Activated T-helper 1 cell treated with anti-CD3 and anti-CD28 coated beads, Interleukin-12 subunit alpha, Interleukin-12 subunit beta, Interleukin-2, Interleukin-4 antibody, amounts not matched to agents 30 ng/mL and 10 ng/mL and 1 ng/mL, durations not matched to agents 14 hours and 24 hours and 36 hours (primary cell): ENCODE data around the gene TAPBPL. TPM values are rescaled to one million over a fixed set of nuclear protein-coding genes. Genes with fewer than 3 reads are reported as not detected.
"Not testable (repeated sequence)": the region's sequence is repeated elsewhere in the genome, so short reads cannot be mapped to it uniquely, and the experiment has no call there.

ENCODE experiments used
- DNase-seq: peaks from one replicate; pipeline ENCODE4 v3.0.0; 2021; ENCODE audit warnings: low spot score
- H3K27ac Mint-ChIP-seq: one replicate; pipeline ENCODE4 v1.8.0; 2021; ENCODE audit warnings: mild to moderate bottlenecking, mixed read lengths
- H3K27me3 Mint-ChIP-seq: one replicate; pipeline ENCODE4 v1.8.0; 2022; ENCODE audit warnings: mild to moderate bottlenecking, moderate library complexity, mixed read lengths; ENCODE audit not compliant: insufficient read depth
- H3K36me3 Mint-ChIP-seq: one replicate; pipeline ENCODE4 v1.8.0; 2021; ENCODE audit warnings: low read depth, mixed read lengths
- H3K4me1 Mint-ChIP-seq: one replicate; pipeline ENCODE4 v1.8.0; 2021; ENCODE audit warnings: low read depth, mixed read lengths
- H3K4me3 Mint-ChIP-seq: one replicate; pipeline ENCODE4 v1.8.0; 2021; ENCODE audit warnings: mild to moderate bottlenecking, moderate library complexity, mixed read lengths
- H3K9me3 Mint-ChIP-seq: one replicate; pipeline ENCODE4 v1.8.0; 2021; ENCODE audit warnings: mixed read lengths
- intact Hi-C: fragments of 100-400 bp; cut with micrococcal nuclease; formaldehyde crosslinking; loops from one replicate; pipeline ENCODE4 v1.15.1; 2024
- total RNA-seq: library from RNA; stranded (reverse); gene quantifications from 2 replicates; pipeline ENCODE4 v1.2.3, GENCODE V29; 2022

TAPBPL gene
- total RNA-seq, 1 donor from 2014 or later, result 34.1 TPM

GRCh38 chr12:6490673-6491072 lies 38.8 kb downstream of the TAPBPL start:
- not testable (repeated sequence) for H3K27ac Mint-ChIP-seq, H3K4me3 Mint-ChIP-seq, H3K9me3 Mint-ChIP-seq, DNase-seq, H3K27me3 Mint-ChIP-seq
- Mint-ChIP-seq H3K36me3 (peaks cover 16% of the 10 kb centered on the region), H3K4me1 (peaks cover 26% of the 10 kb centered on the region)
- intact Hi-C loops, result loop anchor here (5.0 to 10.0 kb wide), 5 partner anchors 38 to 642 kb away; partner anchors contain the start of genes CLSTN3, SPSB2 and TAPBPL

DNA sequence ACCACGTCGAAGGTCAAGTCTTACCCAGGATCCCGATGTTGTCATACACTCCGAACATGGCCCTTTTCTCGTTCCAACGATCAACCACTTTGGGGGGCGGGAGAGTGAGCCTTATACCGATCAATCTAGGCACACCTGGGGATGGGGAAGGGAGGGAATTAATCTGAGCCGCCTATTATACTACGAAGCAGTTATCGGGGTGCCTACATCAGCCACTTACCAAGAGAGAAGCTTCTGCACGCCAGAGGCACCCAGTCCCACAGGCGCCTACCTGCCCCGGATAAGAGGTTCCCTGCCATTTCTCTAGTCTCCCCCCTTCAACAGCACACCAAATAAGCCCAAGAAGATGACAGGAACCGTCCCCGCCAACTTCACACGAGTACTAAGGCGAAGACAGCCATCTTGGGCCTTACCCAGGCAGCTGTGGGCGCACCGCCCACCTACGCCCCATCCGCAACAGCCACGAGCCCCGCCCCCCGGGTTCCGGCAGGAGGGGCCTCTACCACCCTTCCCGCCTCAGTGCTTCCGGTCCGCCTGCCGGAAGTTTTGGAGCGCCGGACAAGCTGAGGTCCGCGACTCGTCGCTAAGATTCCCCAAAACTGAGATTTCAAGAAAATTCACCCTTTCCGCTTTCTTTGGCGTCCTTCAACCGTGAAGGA lies 41.1 kb downstream of the TAPBPL start, which contains the start of gene MRPL51:
Gene MRPL51 (minus strand): TSS at position 425 of the 659 bp plus-strand sequence. CDS start 126 bp downstream, at position 299.
- peaks cover 20% of the 10 kb centered on the region for H3K36me3 Mint-ChIP-seq
- H3K27me3 Mint-ChIP-seq, result peaks cover 3% of the 10 kb centered on the region
- peak within 1 kb of the TSS; percentile 97 for H3K4me3 Mint-ChIP-seq
- intact Hi-C loops, result loop anchor here (1.0 to 10.0 kb wide), 13 partner anchors 23 to 639 kb away; partner anchors contain the start of genes CDCA3, CHD4, CLSTN3 and COPS7A
- H3K4me1 Mint-ChIP-seq, result peaks cover 33% of the 10 kb centered on the region
- peak; percentile 93 for DNase-seq
- no peaks in the 10 kb centered on the region for H3K9me3 Mint-ChIP-seq
- H3K27ac Mint-ChIP-seq, result peak within 1 kb of the TSS; percentile 97

GRCh38 chr12:6493497-6494257 lies 41.8 kb downstream of the TAPBPL start, which contains the start of gene NCAPD2:
NCAPD2 (plus strand) TSS chr12:6494102; CDS start chr12:6495099, 997 bp downstream.
- Mint-ChIP-seq H3K9me3 (no peaks in the 10 kb centered on the region), H3K4me1 (peaks cover 33% of the 10 kb centered on the region), H3K36me3 (peaks cover 23% of the 10 kb centered on the region), H3K4me3 (peak within 1 kb of the TSS; percentile 97), H3K27ac (peak within 1 kb of the TSS; percentile 97), H3K27me3 (peaks cover 3% of the 10 kb centered on the region)
- intact Hi-C loops, result loop anchor here (1.0 to 10.0 kb wide), 18 partner anchors 23 to 639 kb away; partner anchors contain the start of genes CDCA3, CHD4, CLSTN3 and COPS7A
- DNase-seq, result peak; percentile 96

GRCh38 chr12:6494258-6494743 lies 42.5 kb downstream of the TAPBPL start:
- DNase-seq, result peak; percentile 1
- intact Hi-C loops, result loop anchor here (1.0 to 10.0 kb wide), 10 partner anchors 42 to 638 kb away; partner anchors contain the start of genes CLSTN3, ING4, MLF2 and SPSB2
- Mint-ChIP-seq H3K27ac (peak overlapping the region; percentile 97), H3K9me3 (no peaks in the 10 kb centered on the region), H3K36me3 (peaks cover 27% of the 10 kb centered on the region), H3K27me3 (peaks cover 3% of the 10 kb centered on the region), H3K4me3 (peak overlapping the region; percentile 97), H3K4me1 (peaks cover 33% of the 10 kb centered on the region)

DNA sequence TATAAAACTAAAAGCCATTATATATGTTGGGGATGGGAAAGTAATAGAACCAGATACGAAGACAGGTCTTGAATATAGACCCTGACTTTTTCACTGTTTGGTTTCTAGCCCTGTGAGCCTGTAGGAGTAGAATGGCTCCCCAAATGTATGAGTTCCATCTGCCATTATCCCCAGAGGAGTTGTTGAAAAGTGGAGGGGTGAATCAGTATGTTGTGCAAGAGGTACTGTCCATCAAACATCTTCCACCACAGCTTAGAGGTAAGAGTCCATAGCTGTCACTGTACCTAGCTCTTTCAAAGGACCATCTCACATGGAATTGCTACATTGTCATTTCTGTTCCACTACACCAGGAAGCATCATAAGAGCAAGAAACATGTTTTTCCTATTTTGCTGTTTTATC lies 43.1 kb downstream of the TAPBPL start:
- Mint-ChIP-seq H3K27ac (peak overlapping the region; percentile 97), H3K4me3 (peak overlapping the region; percentile 97), H3K9me3 (no peaks in the 10 kb centered on the region), H3K36me3 (peaks cover 27% of the 10 kb centered on the region), H3K27me3 (peaks cover 3% of the 10 kb centered on the region), H3K4me1 (peaks cover 33% of the 10 kb centered on the region)
- intact Hi-C loops, result loop anchor here (1.0 to 10.0 kb wide), 10 partner anchors 43 to 637 kb away; partner anchors contain the start of genes CLSTN3, ING4, MLF2 and SPSB2
- no peak for DNase-seq

- intact Hi-C loops, result loop anchor here (10.0 kb wide), 1 partner anchor 298 kb away; no protein-coding TSS in a partner anchor
- Mint-ChIP-seq H3K4me1 (peaks cover 25% of the 10 kb centered on the region), H3K36me3 (peaks cover 20% of the 10 kb centered on the region)
- not testable (repeated sequence) for DNase-seq, H3K4me3 Mint-ChIP-seq, H3K9me3 Mint-ChIP-seq, H3K27ac Mint-ChIP-seq, H3K27me3 Mint-ChIP-seq
These were observed 45.4 kb downstream of the TAPBPL start for GRCh38 chr12:6497291-6497690.

GRCh38 chr12:6500466-6500865 lies 48.6 kb downstream of the TAPBPL start:
- H3K4me1 Mint-ChIP-seq, result peaks cover 10% of the 10 kb centered on the region
- no peak overlapping the region for H3K27ac Mint-ChIP-seq
- intact Hi-C loops, result no loop called here
- H3K36me3 Mint-ChIP-seq, result peaks cover 17% of the 10 kb centered on the region
- H3K9me3 Mint-ChIP-seq, result no peaks in the 10 kb centered on the region
- DNase-seq, result no peak
- no peak overlapping the region for H3K4me3 Mint-ChIP-seq
- no peaks in the 10 kb centered on the region for H3K27me3 Mint-ChIP-seq

DNA sequence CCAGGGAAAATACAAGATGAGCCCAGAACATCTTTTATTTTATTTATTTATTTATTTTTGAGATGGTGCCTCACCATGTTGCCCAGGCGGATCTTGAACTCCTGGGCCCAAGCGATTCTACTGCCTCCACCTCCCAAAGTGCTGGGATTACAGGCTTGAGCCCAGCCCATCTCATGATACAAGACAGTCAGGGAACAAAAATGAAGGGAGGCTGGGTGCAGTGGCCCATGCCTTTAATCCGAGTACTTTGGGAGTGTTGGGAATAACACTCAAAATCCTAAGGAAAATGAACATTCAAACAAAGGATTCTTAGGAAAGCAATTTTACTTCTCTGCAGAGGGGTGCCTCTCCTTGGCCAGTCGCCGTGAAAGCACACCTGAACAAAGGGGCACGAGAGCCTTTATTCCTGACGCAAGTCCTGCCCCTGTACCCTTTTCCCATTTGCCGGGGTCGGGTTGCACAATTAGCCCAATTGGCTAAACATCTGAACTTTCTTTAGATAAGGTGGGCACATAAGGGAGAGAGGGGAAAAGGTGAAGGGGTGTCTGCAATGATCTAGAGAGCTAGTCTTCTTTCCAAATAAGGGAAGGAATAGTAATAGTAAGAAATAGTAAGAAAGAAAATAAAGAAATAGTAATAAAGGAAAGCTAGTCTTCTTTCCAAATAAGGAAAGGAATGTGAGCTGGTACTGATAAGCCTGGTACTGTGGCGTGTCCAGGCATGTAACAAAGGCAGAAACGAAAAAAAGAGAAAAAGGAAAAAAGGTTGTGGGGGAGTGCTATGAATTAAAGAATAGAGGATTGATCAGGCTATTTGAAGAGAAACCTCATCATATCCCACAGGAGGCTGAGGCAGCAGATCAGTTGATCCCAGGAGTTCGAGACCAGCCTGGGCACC lies 55.5 kb downstream of the TAPBPL start:
- Mint-ChIP-seq H3K27ac (peak overlapping the region; percentile 41), H3K4me1 (peaks cover 5% of the 10 kb centered on the region), H3K4me3 (no peak overlapping the region), H3K27me3 (no peaks in the 10 kb centered on the region), H3K36me3 (peaks cover 32% of the 10 kb centered on the region), H3K9me3 (no peaks in the 10 kb centered on the region)
- intact Hi-C loops, result no loop called here
- DNase-seq, result no peak

DNA sequence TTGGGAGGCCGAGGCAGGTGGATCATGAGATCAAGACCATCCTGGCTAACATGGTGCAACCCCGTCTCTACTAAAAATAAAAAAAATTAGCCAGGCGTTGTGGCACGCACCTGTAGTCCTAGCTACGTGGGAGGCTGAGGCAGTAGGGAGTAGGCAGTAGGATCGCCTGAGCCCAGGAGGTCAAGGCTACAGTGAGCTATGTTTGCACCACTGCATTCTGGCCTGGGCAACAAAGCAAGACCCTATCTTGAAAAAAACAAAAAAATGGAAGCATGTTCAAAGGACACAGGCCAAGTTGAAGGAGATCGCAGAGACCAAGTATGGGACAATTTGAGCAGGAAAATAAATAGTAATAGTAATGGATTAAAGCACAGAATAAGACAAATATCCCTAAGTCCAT lies 56.2 kb downstream of the TAPBPL start:
- H3K4me3 Mint-ChIP-seq, result no peak overlapping the region
- H3K27ac Mint-ChIP-seq, result no peak overlapping the region
- no peak for DNase-seq
- peaks cover 37% of the 10 kb centered on the region for H3K36me3 Mint-ChIP-seq
- H3K9me3 Mint-ChIP-seq, result no peaks in the 10 kb centered on the region
- H3K27me3 Mint-ChIP-seq, result no peaks in the 10 kb centered on the region
- intact Hi-C loops, result no loop called here
- peaks cover 5% of the 10 kb centered on the region for H3K4me1 Mint-ChIP-seq

Other genes with a start within 250 kb of the TAPBPL start
- not detected in 2 replicates for gene PLEKHG6, start 141.4 kb upstream of the TAPBPL start, total RNA-seq
- gene TNFRSF1A, start 110.0 kb upstream of the TAPBPL start, total RNA-seq, result 51.4 and 55.9 TPM in 2 replicates
- gene SCNN1A, start 76.5 kb upstream of the TAPBPL start, total RNA-seq, result 0.05 and 0.32 TPM in 2 replicates
- gene LTBR, start 67.9 kb upstream of the TAPBPL start, total RNA-seq, result 0.64 and 1.3 TPM in 2 replicates
- gene CD27, start 7.1 kb upstream of the TAPBPL start, total RNA-seq, result 82.1 and 82.3 TPM in 2 replicates
- 49.7 and 52.8 TPM in 2 replicates for gene VAMP1, start 18.6 kb downstream of the TAPBPL start, total RNA-seq
- gene MRPL51, start 41.2 kb downstream of the TAPBPL start, total RNA-seq, result 250 and 258 TPM in 2 replicates
- gene NCAPD2, start 42.1 kb downstream of the TAPBPL start, total RNA-seq, result 91.6 and 93.4 TPM in 2 replicates
- gene GAPDH, start 82.5 kb downstream of the TAPBPL start, total RNA-seq, result 4,315 and 4,318 TPM in 2 replicates
- 19.5 and 19.9 TPM in 2 replicates for gene IFFO1, start 104.0 kb downstream of the TAPBPL start, total RNA-seq
- gene NOP2, start 116.2 kb downstream of the TAPBPL start, total RNA-seq, result 194 and 196 TPM in 2 replicates
- gene CHD4, start 155.3 kb downstream of the TAPBPL start, total RNA-seq, result 348 and 368 TPM in 2 replicates
- gene LPAR5, start 183.9 kb downstream of the TAPBPL start, total RNA-seq, result 2.8 and 3.1 TPM in 2 replicates
- 0.83 and 1.0 TPM in 2 replicates for gene ACRBP, start 195.4 kb downstream of the TAPBPL start, total RNA-seq
- 14.6 and 15.0 TPM in 2 replicates for gene ING4, start 211.1 kb downstream of the TAPBPL start, total RNA-seq
- gene ZNF384, start 237.3 kb downstream of the TAPBPL start, total RNA-seq, result 79.6 and 89.8 TPM in 2 replicates
- 0.07 and 0.08 TPM in 2 replicates for gene PIANP, start 248.8 kb downstream of the TAPBPL start, total RNA-seq